Caco-2 (cell line): Measurements from ENCODE around the gene PLCH1. TPM values are rescaled to one million over a fixed set of nuclear protein-coding genes. Genes with fewer than 3 reads are reported as not detected.

Experiments used
- BruUV-seq: library from RNA; stranded (reverse); fragments of 400-500 nt; replicated peaks from 2 replicates; lab custom pipeline; 2021; lab: Mats Ljungman, UMichigan
- CTCF ChIA-PET: fragments of 300-600 bp; sonication (Branson Sonifier 250); formaldehyde crosslinking; loops from one replicate; lab custom pipeline; 2022; ENCODE audit warnings: antibody characterized with exemption; lab: Charles Lee
- POLR2A ChIA-PET: fragments of 300-600 bp; sonication (Branson Sonifier 250); formaldehyde crosslinking; loops from one replicate; lab custom pipeline; 2022; ENCODE audit warnings: antibody characterized with exemption; lab: Charles Lee
- DNase-seq, 2 experiments: peaks; one replicate each; pipeline versions ENCODE4 v3.0.0 to v3.0.0-alpha.2; 2020 to 2022
- H3K27me3 ChIP-seq: replicated peaks from 2 replicates; pipeline ENCODE4 v1.6.0; 2011; ENCODE audit warnings: low read length; ENCODE audit not compliant: control insufficient read depth, insufficient read depth
- H3K36me3 ChIP-seq: 2 replicates; pipeline ENCODE4 v1.5.1; 2011; ENCODE audit warnings: low read length; ENCODE audit not compliant: control insufficient read depth, insufficient read depth
- H3K4me1 ChIP-seq: fragments of 250-450 bp; sonication (Bioruptor Pico); 2 replicates; pipeline ENCODE4 v1.5.1; 2020; ENCODE audit warnings: mild to moderate bottlenecking
- H3K4me3 ChIP-seq: 2 replicates; pipeline ENCODE4 v1.5.1; 2011; ENCODE audit warnings: low read depth, mild to moderate bottlenecking, control low read depth, low read length
- H3K9me3 ChIP-seq: fragments of 250-450 bp; sonication (Bioruptor Pico); 2 replicates; pipeline ENCODE4 v1.5.1; 2020; ENCODE audit warnings: mild to moderate bottlenecking, moderate library complexity
- H3K27ac Mint-ChIP-seq: one replicate; pipeline ENCODE4 v1.8.0; 2022; ENCODE audit warnings: mixed read lengths; ENCODE audit not compliant: unreplicated experiment
- H3K27me3 Mint-ChIP-seq: one replicate; pipeline ENCODE4 v1.8.0; 2022; ENCODE audit warnings: mixed read lengths; ENCODE audit not compliant: insufficient read depth, unreplicated experiment
- H3K36me3 Mint-ChIP-seq: one replicate; pipeline ENCODE4 v1.8.0; 2022; ENCODE audit warnings: mild to moderate bottlenecking, mixed read lengths; ENCODE audit not compliant: insufficient read depth, unreplicated experiment
- H3K4me1 Mint-ChIP-seq: one replicate; pipeline ENCODE4 v1.8.0; 2022; ENCODE audit warnings: low read depth, mixed read lengths; ENCODE audit not compliant: unreplicated experiment
- H3K4me3 Mint-ChIP-seq: one replicate; pipeline ENCODE4 v1.8.0; 2022; ENCODE audit warnings: mild to moderate bottlenecking, moderate library complexity, mixed read lengths; ENCODE audit not compliant: unreplicated experiment
- H3K9me3 Mint-ChIP-seq: one replicate; pipeline ENCODE4 v1.8.0; 2022; ENCODE audit warnings: mixed read lengths; ENCODE audit not compliant: unreplicated experiment
- intact Hi-C: fragments of 100-400 bp; cut with micrococcal nuclease; formaldehyde crosslinking; loops from one replicate; pipeline ENCODE4 v1.10.0; 2022; ENCODE audit not compliant: unreplicated experiment
- total RNA-seq: library from RNA; stranded (reverse); gene quantifications from 2 replicates; pipeline ENCODE4 v1.2.3, GENCODE V29; 2022
- TF ChIP-seq, protein P1 (sequence below), 2 experiments: fragments of 200-600 bp in 1 of 2; IDR thresholded peaks; 1 replicate in 1 of 2; 2 replicates in 1 of 2; pipeline versions ENCODE4 v1.5.1 to v1.8.0; 2011 to 2022; ENCODE audit warnings: antibody characterized with exemption in 1 of 2, control low read depth in 1 of 2, inconsistent platforms in 1 of 2, low read depth in 1 of 2, low read length in 1 of 2, mild to moderate bottlenecking in 1 of 2, moderate library complexity in 1 of 2; ENCODE audit not compliant: insufficient read depth in 1 of 2, severe bottlenecking in 1 of 2, unreplicated experiment in 1 of 2

The PLCH1 gene
- total RNA-seq, 1 experiment from 2014 or later, result 3.1 TPM

GRCh38 chr3:155763870-155764463, 19.1 kb upstream of the PLCH1 start:
- Mint-ChIP-seq H3K27ac (no peak overlapping the region), H3K36me3 (no peaks in the 10 kb centered on the region), H3K27me3 (no peaks in the 10 kb centered on the region), H3K9me3 (no peaks in the 10 kb centered on the region), H3K4me3 (no peak overlapping the region), H3K4me1 (no peaks in the 10 kb centered on the region)
- H3K4me1 ChIP-seq, result no peaks in the 10 kb centered on the region
- POLR2A ChIA-PET, result no interaction called here
- TF ChIP-seq, protein P1, sequence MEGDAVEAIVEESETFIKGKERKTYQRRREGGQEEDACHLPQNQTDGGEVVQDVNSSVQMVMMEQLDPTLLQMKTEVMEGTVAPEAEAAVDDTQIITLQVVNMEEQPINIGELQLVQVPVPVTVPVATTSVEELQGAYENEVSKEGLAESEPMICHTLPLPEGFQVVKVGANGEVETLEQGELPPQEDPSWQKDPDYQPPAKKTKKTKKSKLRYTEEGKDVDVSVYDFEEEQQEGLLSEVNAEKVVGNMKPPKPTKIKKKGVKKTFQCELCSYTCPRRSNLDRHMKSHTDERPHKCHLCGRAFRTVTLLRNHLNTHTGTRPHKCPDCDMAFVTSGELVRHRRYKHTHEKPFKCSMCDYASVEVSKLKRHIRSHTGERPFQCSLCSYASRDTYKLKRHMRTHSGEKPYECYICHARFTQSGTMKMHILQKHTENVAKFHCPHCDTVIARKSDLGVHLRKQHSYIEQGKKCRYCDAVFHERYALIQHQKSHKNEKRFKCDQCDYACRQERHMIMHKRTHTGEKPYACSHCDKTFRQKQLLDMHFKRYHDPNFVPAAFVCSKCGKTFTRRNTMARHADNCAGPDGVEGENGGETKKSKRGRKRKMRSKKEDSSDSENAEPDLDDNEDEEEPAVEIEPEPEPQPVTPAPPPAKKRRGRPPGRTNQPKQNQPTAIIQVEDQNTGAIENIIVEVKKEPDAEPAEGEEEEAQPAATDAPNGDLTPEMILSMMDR (IDR thresholded peaks at IDR 0.05; ENCODE audit: insufficient read depth in 1 of 2, low read depth in 1 of 2, low read length in 1 of 2, severe bottlenecking in 1 of 2, unreplicated experiment in 1 of 2), result no peak
- intact Hi-C loops, result no loop called here
- no peaks in the 10 kb centered on the region for H3K36me3 ChIP-seq
- BruUV-seq, result no TSS peak
- H3K27me3 ChIP-seq, result no peaks in the 10 kb centered on the region
- no peaks in the 10 kb centered on the region for H3K9me3 ChIP-seq
- no peak for DNase-seq
- no peak overlapping the region for H3K4me3 ChIP-seq
- CTCF ChIA-PET, result no interaction called here

GRCh38 chr3:155760653-155761052, 15.8 kb upstream of the PLCH1 start:
- intact Hi-C loops, result no loop called here
- ChIA-PET POLR2A (no interaction called here), CTCF (no interaction called here)
- Mint-ChIP-seq H3K36me3 (no peaks in the 10 kb centered on the region), H3K9me3 (no peaks in the 10 kb centered on the region), H3K27me3 (no peaks in the 10 kb centered on the region), H3K4me3 (no peak overlapping the region), H3K27ac (no peak overlapping the region), H3K4me1 (no peaks in the 10 kb centered on the region)
- TF ChIP-seq, protein P1 (IDR thresholded peaks at IDR 0.05; ENCODE audit: insufficient read depth in 1 of 2, low read depth in 1 of 2, low read length in 1 of 2, severe bottlenecking in 1 of 2, unreplicated experiment in 1 of 2), result no peak
- H3K36me3 ChIP-seq, result no peaks in the 10 kb centered on the region
- H3K27me3 ChIP-seq, result no peaks in the 10 kb centered on the region
- BruUV-seq, result no TSS peak
- H3K9me3 ChIP-seq, result no peaks in the 10 kb centered on the region
- no peak for DNase-seq
- H3K4me1 ChIP-seq, result no peaks in the 10 kb centered on the region
- H3K4me3 ChIP-seq, result no peak overlapping the region

DNA sequence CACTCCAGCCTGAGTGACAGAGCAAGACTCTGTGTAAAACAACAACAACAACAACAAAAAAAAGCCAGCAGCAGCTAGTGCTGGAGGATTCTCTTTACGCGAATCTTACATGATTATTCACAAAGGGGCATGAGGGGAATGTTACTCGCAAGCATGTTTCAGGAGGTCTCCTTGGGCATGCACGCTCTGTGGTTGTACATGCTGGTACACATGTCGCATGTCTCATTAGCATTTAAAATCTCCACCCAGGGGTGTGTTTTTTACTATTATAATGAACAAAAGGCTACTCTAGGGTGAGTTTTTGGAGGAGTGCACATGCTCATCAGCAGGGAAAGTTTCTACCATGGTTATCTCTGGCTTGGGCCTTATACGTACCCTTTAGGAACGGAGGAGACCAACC, 12.7 kb upstream of the PLCH1 start:
- intact Hi-C loops, result no loop called here
- ChIA-PET POLR2A (no interaction called here), CTCF (no interaction called here)
- Mint-ChIP-seq H3K4me3 (no peak overlapping the region), H3K27ac (no peak overlapping the region), H3K4me1 (no peaks in the 10 kb centered on the region), H3K9me3 (no peaks in the 10 kb centered on the region), H3K27me3 (no peaks in the 10 kb centered on the region), H3K36me3 (no peaks in the 10 kb centered on the region)
- Histone ChIP-seq H3K27me3 (no peaks in the 10 kb centered on the region), H3K9me3 (no peaks in the 10 kb centered on the region), H3K4me1 (no peaks in the 10 kb centered on the region), H3K4me3 (no peak overlapping the region), H3K36me3 (no peaks in the 10 kb centered on the region)
- TF ChIP-seq, protein P1 (IDR thresholded peaks at IDR 0.05; ENCODE audit: insufficient read depth in 1 of 2, low read depth in 1 of 2, low read length in 1 of 2, severe bottlenecking in 1 of 2, unreplicated experiment in 1 of 2), result no peak
- no TSS peak for BruUV-seq
- DNase-seq, result no peak
